ENCODE measurements around the gene CD163L1. TPM values are rescaled to one million over a fixed set of nuclear protein-coding genes. Genes with fewer than 3 reads are reported as not detected.
"Not testable (repeated sequence)": the region's sequence is repeated elsewhere in the genome, so short reads cannot be mapped to it uniquely, and the experiment has no call there.

CD163L1 gene
- total RNA-seq, 5 donors from 2014 or later (not counting 1 experiment from before 2014, with no cell fraction given), result not detected

GRCh38 chr12:7346551-7347225, 97.3 kb downstream of the CD163L1 start:
- CTCF ChIA-PET, result interaction anchor here in 1 of 2 donors (0.6 kb wide), 1 partner anchor 153 kb away, joined by 3 read pairs; no protein-coding TSS in a partner anchor
- POLR2A ChIA-PET, result interaction anchor here in 1 of 2 donors (0.6 kb wide), 1 partner anchor 26 kb away, joined by 4 read pairs; no protein-coding TSS in a partner anchor

GRCh38 chr12:7344833-7345606, 98.9 kb downstream of the CD163L1 start:
- peak overlapping the region in 1 of 3 donors; percentile 15 for H3K4me3 Mint-ChIP-seq
- CTCF ChIA-PET, result no interaction called here
- no peaks in the 10 kb centered on the region for H3K27me3 Mint-ChIP-seq
- peak overlapping the region; percentile 11 for H3K27ac ChIP-seq (ENCODE audit: low read length)
- H3K36me3 Mint-ChIP-seq, result peaks cover 5% of the 10 kb centered on the region
- H3K36me3 ChIP-seq (ENCODE audit: control insufficient read depth in 2 of 2, extremely low read depth in 1 of 2, insufficient read depth in 1 of 2, low read length in 1 of 2), result no peaks in the 10 kb centered on the region
- no peak overlapping the region for H3K4me3 ChIP-seq (ENCODE audit: control insufficient read depth in 1 of 2, extremely low read depth in 1 of 2, low read length in 1 of 2)
- POLR2A ChIA-PET, result interaction anchor here in 1 of 2 donors (0.7 kb wide), 1 partner anchor 74 kb away, joined by 5 read pairs; no protein-coding TSS in a partner anchor
- H3K4me1 ChIP-seq (ENCODE audit: control insufficient read depth in 1 of 2, extremely low read depth in 1 of 2, insufficient read depth in 2 of 2, low read length in 2 of 2), result peaks cover 6 to 13% of the 10 kb centered on the region in 2 experiments
- ATAC-seq (replicated peaks in 1 of 4) (no peak), DNase-seq (no peak)
- no peak overlapping the region for H3K27ac Mint-ChIP-seq
- H3K9me3 Mint-ChIP-seq, result peaks cover 12 to 28% (median 13%) of the 10 kb centered on the region in 3 donors
- no peaks in the 10 kb centered on the region for H3K9me3 ChIP-seq
- H3K4me1 Mint-ChIP-seq, result peaks cover 16 to 38% (median 18%) of the 10 kb centered on the region in 3 donors
- no peaks in the 10 kb centered on the region for H3K27me3 ChIP-seq (replicated peaks in 1 of 2; ENCODE audit: control insufficient read depth in 2 of 2, extremely low read depth in 1 of 2, insufficient read depth in 2 of 2, low read length in 1 of 2)

More at GRCh38 chr12:7346551-7347225, 97.3 kb downstream of the CD163L1 start:
- peaks cover 5% of the 10 kb centered on the region for H3K36me3 Mint-ChIP-seq
- H3K9me3 ChIP-seq, result no peaks in the 10 kb centered on the region
- peaks cover 12 to 28% (median 13%) of the 10 kb centered on the region in 3 donors for H3K9me3 Mint-ChIP-seq
- H3K4me1 ChIP-seq (ENCODE audit: control insufficient read depth in 1 of 2, extremely low read depth in 1 of 2, insufficient read depth in 2 of 2, low read length in 2 of 2), result peaks cover 6 to 19% of the 10 kb centered on the region in 2 experiments
- H3K27ac Mint-ChIP-seq, result peak overlapping the region; percentile 45 to 73
- 43% methylated on average over 3 of the region's 6 CpGs for WGBS (ENCODE audit: insufficient coverage)
- no peaks in the 10 kb centered on the region for H3K27me3 ChIP-seq (replicated peaks in 1 of 2; ENCODE audit: control insufficient read depth in 2 of 2, extremely low read depth in 1 of 2, insufficient read depth in 2 of 2, low read length in 1 of 2)
- no peaks in the 10 kb centered on the region for H3K36me3 ChIP-seq (ENCODE audit: control insufficient read depth in 2 of 2, extremely low read depth in 1 of 2, insufficient read depth in 1 of 2, low read length in 1 of 2)
- peak in 1 of 35 experiments; percentile 6 for DNase-seq
- H3K4me1 Mint-ChIP-seq, result peaks cover 25 to 46% (median 25%) of the 10 kb centered on the region in 3 donors
- peak overlapping the region; percentile 26 for H3K27ac ChIP-seq (ENCODE audit: low read length)
- no peak overlapping the region for H3K4me3 ChIP-seq (ENCODE audit: control insufficient read depth in 1 of 2, extremely low read depth in 1 of 2, low read length in 1 of 2)
- ATAC-seq (replicated peaks in 1 of 4), result peak; percentile 40 to 72 (median 48)
- peak overlapping the region in 2 of 3 donors; percentile 18 to 32 for H3K4me3 Mint-ChIP-seq
- H3K27me3 Mint-ChIP-seq, result no peaks in the 10 kb centered on the region

- Histone ChIP-seq H3K4me3 (ENCODE audit: control insufficient read depth in 1 of 2, extremely low read depth in 1 of 2, low read length in 1 of 2) (no peak overlapping the region), H3K4me1 (ENCODE audit: control insufficient read depth in 1 of 2, extremely low read depth in 1 of 2, insufficient read depth in 2 of 2, low read length in 2 of 2) (peaks cover 0 to 6% of the 10 kb centered on the region in 2 experiments), H3K9me3 (no peaks in the 10 kb centered on the region), H3K27ac (ENCODE audit: low read length) (no peak overlapping the region), H3K36me3 (ENCODE audit: control insufficient read depth in 2 of 2, extremely low read depth in 1 of 2, insufficient read depth in 1 of 2, low read length in 1 of 2) (no peaks in the 10 kb centered on the region), H3K27me3 (replicated peaks in 1 of 2; ENCODE audit: control insufficient read depth in 2 of 2, extremely low read depth in 1 of 2, insufficient read depth in 2 of 2, low read length in 1 of 2) (no peaks in the 10 kb centered on the region)
- Mint-ChIP-seq H3K4me3 (no peak overlapping the region), H3K4me1 (peaks cover 7 to 20% (median 9%) of the 10 kb centered on the region in 3 donors), H3K36me3 (peaks cover 1% of the 10 kb centered on the region), H3K9me3 (peaks cover 8 to 17% (median 9%) of the 10 kb centered on the region in 3 donors), H3K27ac (peak overlapping the region in 1 of 2 donors; percentile 0), H3K27me3 (no peaks in the 10 kb centered on the region)
- WGBS (ENCODE audit: insufficient coverage), result 75% methylated on average over 1 of the region's 1 CpG
- DNase-seq (no peak), ATAC-seq (replicated peaks in 1 of 4) (peak in 1 of 4 experiments; percentile 82)
- POLR2A ChIA-PET, result no interaction called here
- CTCF ChIA-PET, result no interaction called here
Observed at GRCh38 chr12:7339675-7340074, 104.3 kb downstream of the CD163L1 start.

- H3K27me3 Mint-ChIP-seq; H3K36me3 Mint-ChIP-seq; H3K9me3 Mint-ChIP-seq; POLR2A ChIA-PET; ATAC-seq (replicated peaks in 1 of 4); H3K4me1 ChIP-seq (ENCODE audit: control insufficient read depth in 1 of 2, extremely low read depth in 1 of 2, insufficient read depth in 2 of 2, low read length in 2 of 2); CTCF ChIA-PET; H3K4me3 ChIP-seq (ENCODE audit: control insufficient read depth in 1 of 2, extremely low read depth in 1 of 2, low read length in 1 of 2); H3K36me3 ChIP-seq (ENCODE audit: control insufficient read depth in 2 of 2, extremely low read depth in 1 of 2, insufficient read depth in 1 of 2, low read length in 1 of 2); H3K9me3 ChIP-seq; H3K27me3 ChIP-seq (replicated peaks in 1 of 2; ENCODE audit: control insufficient read depth in 2 of 2, extremely low read depth in 1 of 2, insufficient read depth in 2 of 2, low read length in 1 of 2); H3K4me3 Mint-ChIP-seq; H3K27ac Mint-ChIP-seq; DNase-seq; H3K27ac ChIP-seq (ENCODE audit: low read length): not testable (repeated sequence)
- peaks cover 7 to 12% (median 7%) of the 10 kb centered on the region in 3 donors for H3K4me1 Mint-ChIP-seq
- WGBS (ENCODE audit: insufficient coverage), result no CpG with 5 or more reads among the region's 5 CpGs
Observed at GRCh38 chr12:7337790-7338189, 106.2 kb downstream of the CD163L1 start.

DNA sequence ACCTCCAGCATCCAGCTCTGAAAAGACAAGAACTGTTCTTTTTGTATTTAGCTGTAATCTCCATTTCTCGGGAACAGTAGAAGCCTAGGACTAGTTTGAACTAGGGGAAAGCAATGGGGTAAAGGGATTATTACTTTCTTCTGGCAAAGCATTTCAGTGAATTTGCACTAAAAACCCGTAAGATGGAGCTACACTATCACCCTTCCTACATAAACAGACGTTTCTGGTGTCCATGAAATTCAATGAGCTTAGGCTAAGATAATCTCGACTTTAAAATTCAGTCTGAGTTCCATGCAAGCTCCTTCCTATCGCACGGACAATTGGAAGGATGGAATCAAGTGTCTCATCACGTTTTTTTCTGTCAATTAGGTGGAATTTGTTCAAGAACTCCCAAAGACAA, 116.0 kb downstream of the CD163L1 start:
- Mint-ChIP-seq H3K27me3 (peaks cover 10 to 21% of the 10 kb centered on the region in 2 donors), H3K36me3 (peaks cover 5% of the 10 kb centered on the region), H3K27ac (no peak overlapping the region), H3K9me3 (peaks cover 0 to 5% (median under 1%) of the 10 kb centered on the region in 3 donors), H3K4me3 (no peak overlapping the region), H3K4me1 (peaks cover 0 to 8% (median 7%) of the 10 kb centered on the region in 3 donors)
- ChIA-PET CTCF (interaction anchor here in 1 of 2 donors (0.6 kb wide), 1 partner anchor 40 kb away, joined by 3 read pairs; no protein-coding TSS in a partner anchor), POLR2A (no interaction called here)
- H3K4me1 ChIP-seq (ENCODE audit: control insufficient read depth in 1 of 2, extremely low read depth in 1 of 2, insufficient read depth in 2 of 2, low read length in 2 of 2), result no peaks in the 10 kb centered on the region
- 71% methylated on average over 4 of the region's 7 CpGs for WGBS (ENCODE audit: insufficient coverage)
- H3K27me3 ChIP-seq (replicated peaks in 1 of 2; ENCODE audit: control insufficient read depth in 2 of 2, extremely low read depth in 1 of 2, insufficient read depth in 2 of 2, low read length in 1 of 2), result no peaks in the 10 kb centered on the region
- H3K9me3 ChIP-seq, result no peaks in the 10 kb centered on the region
- H3K36me3 ChIP-seq (ENCODE audit: control insufficient read depth in 2 of 2, extremely low read depth in 1 of 2, insufficient read depth in 1 of 2, low read length in 1 of 2), result no peaks in the 10 kb centered on the region
- H3K27ac ChIP-seq (ENCODE audit: low read length), result no peak overlapping the region
- DNase-seq (no peak), ATAC-seq (replicated peaks in 1 of 4) (no peak)
- H3K4me3 ChIP-seq (ENCODE audit: control insufficient read depth in 1 of 2, extremely low read depth in 1 of 2, low read length in 1 of 2), result no peak overlapping the region

GRCh38 chr12:7324176-7324575, 119.8 kb downstream of the CD163L1 start:
- H3K27ac Mint-ChIP-seq, result no peak overlapping the region
- DNase-seq (no peak), ATAC-seq (replicated peaks in 1 of 4) (no peak)
- 80% methylated on average over 1 of the region's 5 CpGs for WGBS (ENCODE audit: insufficient coverage)
- H3K4me3 Mint-ChIP-seq, result no peak overlapping the region
- Histone ChIP-seq H3K36me3 (ENCODE audit: control insufficient read depth in 2 of 2, extremely low read depth in 1 of 2, insufficient read depth in 1 of 2, low read length in 1 of 2) (no peaks in the 10 kb centered on the region), H3K9me3 (no peaks in the 10 kb centered on the region), H3K27ac (ENCODE audit: low read length) (no peak overlapping the region), H3K4me1 (ENCODE audit: control insufficient read depth in 1 of 2, extremely low read depth in 1 of 2, insufficient read depth in 2 of 2, low read length in 2 of 2) (no peaks in the 10 kb centered on the region), H3K27me3 (replicated peaks in 1 of 2; ENCODE audit: control insufficient read depth in 2 of 2, extremely low read depth in 1 of 2, insufficient read depth in 2 of 2, low read length in 1 of 2) (no peaks in the 10 kb centered on the region), H3K4me3 (ENCODE audit: control insufficient read depth in 1 of 2, extremely low read depth in 1 of 2, low read length in 1 of 2) (no peak overlapping the region)
- peaks cover 3 to 11% of the 10 kb centered on the region in 2 donors for H3K27me3 Mint-ChIP-seq
- ChIA-PET POLR2A (no interaction called here), CTCF (no interaction called here)
- no peaks in the 10 kb centered on the region for H3K36me3 Mint-ChIP-seq
- no peaks in the 10 kb centered on the region for H3K9me3 Mint-ChIP-seq
- H3K4me1 Mint-ChIP-seq, result no peaks in the 10 kb centered on the region
